ENCODE results near the gene NRXN2.

Gene NRXN2

DNA sequence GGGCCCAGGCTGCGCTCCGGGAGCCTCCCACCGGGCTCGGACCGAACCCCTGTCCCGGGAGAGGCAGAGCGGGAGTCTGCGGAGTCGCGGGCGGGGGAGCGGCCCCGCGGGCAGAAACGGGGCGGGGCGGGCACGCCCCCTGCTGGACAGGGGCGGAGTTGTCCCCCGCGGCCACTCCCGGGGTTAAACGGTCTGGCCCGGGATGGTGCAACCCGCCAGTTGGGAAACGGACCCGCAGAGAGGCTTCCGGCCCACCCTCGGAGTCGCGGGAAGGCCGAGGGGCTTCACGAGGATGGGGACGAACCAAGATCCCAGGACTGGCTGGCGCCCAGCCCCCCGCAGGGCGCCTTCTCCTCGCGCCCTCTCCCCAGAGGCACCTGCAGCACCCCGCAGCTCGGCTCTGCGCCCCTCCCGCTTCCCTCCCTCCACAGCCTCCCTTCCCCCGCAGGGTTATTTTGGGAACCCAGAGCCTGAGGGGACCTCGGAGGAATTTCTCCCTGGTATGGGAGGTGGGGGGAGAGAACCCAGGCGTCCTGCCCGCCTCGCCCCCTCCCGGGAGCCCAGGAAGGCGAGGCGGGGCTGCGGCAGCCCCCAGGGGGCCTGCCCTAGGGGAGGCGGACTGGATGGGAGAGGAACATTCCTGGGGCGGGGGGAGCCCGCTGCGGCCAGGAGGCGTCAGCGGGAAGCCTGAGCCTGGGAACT, 20.0 kb upstream of the NRXN2 start:
- no peak for DNase-seq

DNA sequence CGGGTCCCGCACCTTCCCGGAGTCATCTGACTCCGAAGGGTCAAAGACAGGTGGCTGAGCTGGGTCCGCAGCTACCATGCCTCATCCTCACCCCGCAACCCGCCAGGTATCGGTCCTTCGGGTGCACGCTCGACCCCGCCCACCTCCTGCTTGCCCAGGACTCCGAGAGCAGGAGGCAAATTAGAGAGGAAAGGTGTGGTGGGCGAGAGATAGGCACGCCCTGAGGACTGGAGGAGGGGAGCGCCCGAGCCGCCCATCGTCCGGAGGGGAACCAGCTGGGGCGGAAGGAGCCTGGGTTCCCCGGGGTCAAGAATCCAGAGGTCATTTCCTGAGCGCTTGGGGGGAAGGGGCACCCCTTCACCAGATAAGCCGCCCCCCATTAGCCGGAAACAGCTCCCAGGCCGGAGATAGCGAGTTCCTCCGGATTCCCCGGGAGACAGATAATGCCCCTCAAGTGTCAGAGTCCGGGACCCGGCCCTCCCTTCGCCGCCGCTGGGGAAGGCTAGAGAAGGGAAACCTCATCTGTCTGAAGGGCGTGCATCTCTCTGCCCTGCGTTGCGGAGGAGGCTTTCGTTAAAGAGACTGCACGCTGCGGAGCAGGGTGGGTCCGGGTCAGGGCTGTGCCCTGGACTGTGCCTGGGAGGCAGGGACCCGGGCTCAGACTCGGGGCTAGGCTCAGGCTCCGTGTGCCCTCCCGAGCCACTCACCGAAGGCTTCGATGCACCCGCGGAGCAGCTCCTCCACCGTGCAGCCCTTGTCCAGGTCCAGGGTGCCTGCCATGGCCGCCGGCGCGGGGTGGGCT, 19.3 kb upstream of the NRXN2 start:
- no peak for DNase-seq

DNA sequence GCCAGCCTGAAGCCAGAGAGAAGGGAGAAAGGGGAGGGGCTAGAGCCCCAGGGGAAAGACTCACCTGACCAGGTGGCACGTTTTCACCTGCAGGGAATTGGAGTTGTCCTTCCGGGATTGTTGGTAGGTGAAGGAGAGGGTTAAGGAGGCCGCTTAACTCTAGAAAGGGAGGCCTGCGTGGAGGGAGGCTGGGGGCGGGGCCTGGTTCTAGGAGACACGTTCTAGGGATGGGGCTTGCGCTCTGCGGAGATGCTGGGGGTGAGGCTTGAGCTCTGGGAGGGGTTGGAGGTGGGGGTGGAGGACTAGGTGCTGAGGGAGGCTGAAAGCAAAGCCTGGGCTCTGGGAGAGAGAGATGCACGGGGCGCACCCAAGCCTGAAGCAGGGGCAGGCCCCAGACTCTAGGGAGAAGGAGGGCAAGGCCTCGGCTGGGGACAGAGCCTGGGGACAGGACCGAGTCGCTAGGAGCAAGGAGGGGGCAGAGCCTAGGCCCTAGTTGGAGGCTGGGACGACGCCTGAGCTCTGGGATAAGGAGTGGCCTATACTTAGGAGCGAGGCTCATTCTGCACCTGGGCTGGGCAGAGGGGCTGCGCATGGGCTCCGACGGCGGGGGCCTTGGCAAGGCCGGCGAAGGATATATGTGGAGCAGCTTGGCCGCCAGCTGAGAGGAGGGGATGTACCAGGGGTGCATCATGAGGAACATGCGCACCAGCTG, 18.5 kb upstream of the NRXN2 start:
- DNase-seq: no peak

DNA sequence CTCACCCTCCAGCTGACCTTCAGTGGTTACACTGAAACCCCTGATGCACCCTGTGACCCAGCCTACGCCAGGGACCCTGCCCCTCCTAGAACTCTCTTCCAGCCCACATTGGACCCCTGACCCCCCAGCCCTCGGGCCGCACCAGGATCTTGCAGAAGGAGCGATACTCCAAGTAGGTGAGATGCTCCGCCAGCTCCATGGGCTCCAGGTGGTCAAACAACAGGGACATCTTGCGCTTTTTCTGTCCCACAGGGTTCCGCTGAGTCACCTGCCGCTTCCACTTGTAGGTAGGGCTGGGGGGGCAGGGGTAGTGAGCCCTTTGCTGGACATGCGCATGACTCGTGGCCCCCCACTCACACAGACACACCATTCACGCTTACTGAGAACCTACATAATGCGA, 16.9 kb upstream of the NRXN2 start:
- no peak for DNase-seq

DNA sequence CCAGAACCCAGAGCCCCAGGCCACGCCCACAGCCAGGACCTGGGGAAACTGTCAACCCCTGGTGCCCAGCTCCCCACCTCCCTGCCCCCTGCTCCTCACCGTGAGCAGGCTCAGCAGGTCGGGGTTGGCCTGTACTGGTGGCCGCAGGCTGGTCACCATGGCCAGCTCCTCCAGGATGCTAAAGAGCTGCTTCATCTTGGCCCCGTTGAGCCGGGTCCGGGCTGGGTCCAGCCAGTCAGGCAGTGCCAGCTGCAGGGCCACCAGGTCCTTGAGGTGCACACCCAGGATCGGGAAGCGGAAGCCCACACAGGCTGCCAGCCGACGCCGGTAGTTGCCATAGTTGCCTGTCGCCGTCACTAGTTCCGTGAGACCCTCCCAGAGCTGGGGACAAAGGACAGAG, 13.7 kb upstream of the NRXN2 start:
- DNase-seq: no peak

DNA sequence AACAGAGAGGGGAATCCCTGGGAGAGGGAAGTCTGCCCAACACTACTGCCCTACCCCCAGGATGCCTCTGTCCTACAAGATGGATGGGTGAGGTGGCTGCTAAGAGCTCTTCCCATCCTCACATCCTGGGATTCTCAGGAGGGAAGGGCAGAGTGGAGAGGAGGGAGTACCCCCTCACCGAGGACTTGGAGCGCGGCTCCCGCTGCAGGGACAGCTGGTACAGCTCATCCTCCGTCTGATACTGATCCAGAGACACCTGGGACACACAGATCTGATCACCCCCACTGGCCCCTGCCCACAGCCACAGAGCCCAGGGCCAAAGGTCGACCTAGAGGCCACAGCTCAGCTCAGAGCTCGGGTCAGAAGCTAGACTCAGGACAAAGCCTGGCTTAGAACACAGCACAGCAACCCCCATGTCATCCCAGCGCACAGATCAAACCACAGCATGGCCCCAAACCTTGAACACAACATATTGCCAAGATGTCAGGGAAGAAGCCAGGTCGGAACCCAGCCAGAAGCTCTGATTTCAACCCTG, 12.8 kb upstream of the NRXN2 start:
- DNase-seq: no peak

DNA sequence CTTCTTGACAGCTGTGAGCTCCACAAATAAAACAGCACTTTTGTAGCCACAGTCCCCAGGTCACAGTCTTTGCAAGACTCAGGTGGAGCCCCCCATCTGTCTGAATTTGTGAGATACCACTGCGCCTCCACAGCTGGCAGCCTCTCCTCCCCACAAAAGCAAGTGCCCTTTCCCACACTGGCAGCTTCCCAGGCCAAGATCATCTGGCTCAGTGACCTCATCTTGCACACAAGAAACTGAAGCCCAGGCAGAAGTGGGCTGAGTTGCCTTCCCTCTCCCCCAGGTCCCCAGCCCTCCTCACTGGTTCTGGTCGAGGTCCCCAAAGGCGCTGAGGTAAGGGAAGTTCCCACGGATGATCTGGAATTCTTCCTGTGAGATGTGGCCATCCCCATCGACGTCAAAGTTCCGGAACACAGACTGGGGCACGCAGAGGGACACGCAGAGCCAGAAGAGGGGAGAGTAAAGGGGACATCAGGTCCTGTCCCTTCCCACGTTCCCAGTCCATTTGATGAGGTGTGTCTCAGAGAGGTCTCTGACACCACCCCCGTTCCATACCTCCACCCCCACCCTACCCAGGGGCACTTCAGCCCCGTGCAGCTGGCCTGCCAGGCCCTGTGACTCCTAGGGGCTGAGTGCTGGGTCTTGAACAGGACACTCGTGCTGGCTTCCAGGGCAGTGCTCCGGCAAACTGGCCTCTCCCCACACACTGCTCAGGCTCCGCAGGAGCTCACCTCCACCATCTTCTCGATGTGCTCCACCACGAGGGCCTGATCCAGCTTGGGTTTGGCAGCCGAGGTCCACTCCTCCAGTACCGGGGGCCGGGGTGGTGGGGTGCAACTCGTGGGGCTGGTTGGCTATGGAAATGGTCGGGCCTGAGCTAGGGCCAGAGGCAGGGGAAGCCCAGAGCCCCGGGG, 12.1 kb upstream of the NRXN2 start:
- DNase-seq: no peak

DNA sequence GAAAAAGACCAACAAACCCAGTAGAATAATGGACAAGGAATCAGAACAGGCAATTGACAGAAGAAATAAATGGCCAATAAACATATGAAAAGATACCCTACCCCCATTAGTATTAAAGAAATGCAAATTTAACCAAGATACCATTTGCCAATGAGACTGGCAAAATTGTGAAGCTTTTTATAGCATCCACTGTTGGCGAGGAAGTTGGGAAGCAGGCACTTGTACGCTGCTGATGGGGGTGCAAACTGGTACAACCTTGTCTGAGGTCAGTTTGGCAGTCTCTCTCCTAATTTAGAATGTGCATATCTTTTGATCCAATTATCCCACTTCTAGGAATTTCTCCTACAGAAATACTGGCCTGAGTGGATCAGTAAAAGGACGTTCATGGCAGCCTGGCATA, 8.6 kb upstream of the NRXN2 start:
- no peak for DNase-seq

DNA sequence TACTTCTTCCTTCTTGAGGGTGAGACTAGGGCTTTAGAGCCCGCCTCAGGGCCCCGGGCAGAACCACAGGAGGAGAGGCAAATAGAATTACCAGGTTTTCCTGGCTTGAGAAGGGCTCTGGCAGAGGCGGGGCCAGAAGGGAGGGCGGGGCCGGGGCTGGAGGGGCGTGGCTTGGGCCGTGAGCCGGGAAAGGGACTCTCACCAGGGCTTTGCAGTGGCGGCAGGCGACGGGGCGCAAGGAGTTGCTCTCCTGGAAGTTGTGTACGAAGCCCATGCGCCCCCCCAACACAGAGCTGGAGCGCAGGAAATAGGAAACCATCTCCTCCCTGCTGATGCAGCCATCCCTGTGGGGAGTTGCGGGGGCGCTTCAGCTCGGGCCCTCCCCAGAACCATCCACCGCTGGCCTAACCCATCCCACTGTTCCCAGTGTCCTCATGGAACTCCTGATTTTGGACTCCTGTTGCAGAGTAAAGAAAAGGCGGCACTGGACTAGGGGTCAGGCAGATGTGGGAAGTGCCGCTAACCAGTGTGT, 6.9 kb upstream of the NRXN2 start:
- DNase-seq: no peak

DNA sequence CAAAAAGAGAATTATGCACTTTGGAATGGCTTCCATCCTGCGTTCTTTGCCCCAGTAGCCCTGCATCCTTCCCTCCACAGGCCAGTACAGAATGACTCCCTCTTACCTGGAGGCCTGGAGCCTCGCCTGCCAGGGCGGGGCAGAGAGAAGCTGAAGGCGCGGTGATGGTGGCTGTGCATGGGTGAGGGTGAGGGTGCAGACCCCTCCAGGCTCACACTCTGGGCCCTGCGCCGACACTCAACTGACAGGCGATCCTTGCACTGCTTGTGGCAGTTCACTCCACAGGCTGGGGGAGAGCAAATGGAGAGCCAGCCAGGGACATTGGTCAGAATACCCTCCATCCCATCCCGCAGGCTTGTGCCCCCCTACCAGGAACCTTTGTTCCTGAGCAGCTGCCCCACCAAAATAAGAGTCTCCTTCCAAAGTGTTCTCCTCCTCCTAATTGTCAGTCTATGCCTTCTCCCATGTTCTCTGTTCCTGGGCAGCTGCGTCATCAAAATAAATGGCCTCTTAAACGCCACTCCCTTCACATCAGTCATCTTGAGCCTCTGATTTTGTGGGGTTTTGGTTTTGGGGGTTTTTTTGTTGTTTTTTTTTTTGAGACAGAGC, 5.9 kb upstream of the NRXN2 start:
- no peak for DNase-seq

DNA sequence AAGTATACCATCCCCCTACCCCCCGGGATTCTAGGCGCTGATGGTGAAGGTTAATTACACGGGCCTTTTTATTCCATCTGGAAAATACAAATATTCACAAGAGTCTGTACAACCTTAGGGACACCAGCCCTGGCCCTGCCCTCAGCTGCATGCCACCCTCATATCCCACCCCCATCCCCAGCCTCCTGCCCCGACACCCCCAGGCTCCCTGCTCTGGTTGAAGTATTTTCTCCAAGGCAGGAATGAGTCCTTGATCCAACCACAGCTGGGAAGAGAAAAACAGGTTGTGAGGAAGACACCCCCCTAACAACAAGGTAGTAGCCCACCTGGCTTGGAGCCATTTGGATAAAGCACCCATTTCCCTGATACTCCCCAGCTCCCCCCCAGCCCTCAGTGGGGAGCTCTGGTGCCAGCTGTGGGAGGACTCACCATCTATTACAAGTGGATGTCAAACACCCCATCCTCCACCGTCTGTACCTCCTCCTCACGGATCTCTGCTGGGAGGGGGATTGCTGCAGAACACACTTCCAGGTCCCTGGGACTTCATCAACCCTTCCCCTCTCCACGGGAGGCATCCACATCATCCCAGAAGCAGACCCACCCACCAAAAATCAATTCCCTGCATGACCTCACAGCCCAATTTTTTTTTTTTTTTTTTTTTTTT, 4.0 kb upstream of the NRXN2 start:
- DNase-seq: no peak

DNA sequence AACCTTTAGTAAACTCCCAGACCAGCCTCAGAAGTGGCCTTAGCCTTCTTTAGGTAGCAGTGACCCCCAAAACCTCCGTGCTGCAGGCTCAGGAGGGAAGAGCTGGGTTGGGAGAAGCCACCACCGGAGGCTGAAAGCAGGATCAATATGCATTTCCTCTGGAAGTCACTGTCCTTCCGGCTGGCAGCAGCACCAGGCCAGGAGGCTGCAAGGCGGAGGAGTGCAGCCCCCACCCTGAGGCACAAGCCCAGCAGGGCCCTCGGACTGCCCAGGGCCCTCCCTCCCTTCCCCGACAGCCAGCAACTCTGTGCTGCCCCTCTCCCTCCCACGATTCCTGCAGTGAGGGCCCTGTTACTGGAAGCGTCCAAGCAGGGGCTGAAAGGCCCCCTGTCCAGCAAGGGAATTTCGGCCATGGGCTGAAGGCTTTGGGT, 3.2 kb upstream of the NRXN2 start:
- no peak for DNase-seq

DNA sequence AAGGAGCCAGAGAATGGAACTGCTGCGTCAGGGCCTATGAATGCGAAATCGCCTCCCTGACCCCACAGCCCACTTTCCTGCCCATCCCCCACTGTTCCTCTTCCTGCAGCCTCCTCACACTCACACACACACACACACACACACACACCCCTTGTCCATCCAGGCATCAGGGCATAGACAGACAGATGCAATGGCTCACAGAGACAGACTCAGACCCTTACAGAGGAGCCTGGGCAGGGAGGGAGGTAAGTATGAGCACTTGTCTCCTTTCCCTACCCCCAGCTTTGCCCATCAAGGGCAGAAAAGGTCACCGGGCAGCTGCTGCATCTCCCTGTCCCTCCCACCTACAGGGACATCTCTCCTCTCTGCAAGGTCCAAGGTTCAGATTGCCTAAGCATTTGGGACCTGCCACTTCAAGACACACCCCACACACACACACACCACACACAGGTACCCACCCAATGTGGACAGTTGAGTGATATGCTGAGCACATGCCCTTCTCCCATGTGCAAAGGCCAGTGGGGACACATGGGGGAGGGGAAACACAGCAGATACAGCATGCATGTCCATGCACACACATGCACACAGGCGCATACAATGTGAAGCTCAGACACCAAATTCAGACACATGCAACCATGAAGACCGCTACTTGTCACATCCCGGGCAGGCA, 2.0 kb upstream of the NRXN2 start:
- no peak for DNase-seq

DNA sequence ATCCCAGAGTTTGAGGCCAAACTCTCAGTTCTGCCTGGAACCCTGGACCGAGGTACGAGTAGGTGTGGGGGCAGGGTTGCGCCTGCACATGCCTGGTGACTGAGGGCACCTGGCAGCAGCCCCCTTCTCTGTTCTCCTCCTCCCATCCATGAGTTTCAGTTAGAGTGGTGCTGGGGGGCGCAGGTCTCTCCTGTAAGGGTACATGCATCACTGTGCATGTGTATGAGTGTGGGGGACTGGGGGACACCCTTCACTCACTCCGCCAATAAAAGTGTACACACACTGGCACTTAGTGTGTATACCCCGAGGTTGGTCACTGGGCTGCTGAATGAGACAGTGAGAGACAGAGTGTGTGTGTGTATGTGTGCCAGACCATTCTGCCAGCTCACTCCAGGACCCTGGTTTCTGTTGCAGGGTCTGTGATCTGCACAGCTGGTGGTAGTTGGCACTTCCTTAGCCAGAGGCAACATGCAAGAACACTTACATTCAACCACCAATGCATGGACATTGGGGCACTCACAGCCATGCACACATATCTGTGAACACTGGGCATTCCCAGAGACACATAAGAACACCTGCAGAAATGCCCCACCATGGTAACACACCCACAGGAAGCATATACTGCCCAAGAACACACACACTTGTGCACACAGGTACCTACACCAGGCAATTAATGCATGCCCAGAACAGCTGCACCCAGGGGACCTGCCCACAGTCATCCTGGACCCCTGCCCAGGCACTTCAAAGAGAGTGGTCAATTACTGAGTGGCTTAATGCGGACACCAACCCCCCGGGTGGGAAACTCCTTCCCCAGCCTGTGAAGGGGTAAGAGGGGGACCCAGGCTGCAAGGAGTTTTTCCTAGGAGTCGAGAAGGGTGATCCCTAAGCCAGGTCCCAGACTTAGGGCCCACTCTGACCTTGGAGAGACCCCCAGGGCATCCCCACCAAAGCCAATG, 1.2 kb upstream of the NRXN2 start:
- DNase-seq: no peak

DNA sequence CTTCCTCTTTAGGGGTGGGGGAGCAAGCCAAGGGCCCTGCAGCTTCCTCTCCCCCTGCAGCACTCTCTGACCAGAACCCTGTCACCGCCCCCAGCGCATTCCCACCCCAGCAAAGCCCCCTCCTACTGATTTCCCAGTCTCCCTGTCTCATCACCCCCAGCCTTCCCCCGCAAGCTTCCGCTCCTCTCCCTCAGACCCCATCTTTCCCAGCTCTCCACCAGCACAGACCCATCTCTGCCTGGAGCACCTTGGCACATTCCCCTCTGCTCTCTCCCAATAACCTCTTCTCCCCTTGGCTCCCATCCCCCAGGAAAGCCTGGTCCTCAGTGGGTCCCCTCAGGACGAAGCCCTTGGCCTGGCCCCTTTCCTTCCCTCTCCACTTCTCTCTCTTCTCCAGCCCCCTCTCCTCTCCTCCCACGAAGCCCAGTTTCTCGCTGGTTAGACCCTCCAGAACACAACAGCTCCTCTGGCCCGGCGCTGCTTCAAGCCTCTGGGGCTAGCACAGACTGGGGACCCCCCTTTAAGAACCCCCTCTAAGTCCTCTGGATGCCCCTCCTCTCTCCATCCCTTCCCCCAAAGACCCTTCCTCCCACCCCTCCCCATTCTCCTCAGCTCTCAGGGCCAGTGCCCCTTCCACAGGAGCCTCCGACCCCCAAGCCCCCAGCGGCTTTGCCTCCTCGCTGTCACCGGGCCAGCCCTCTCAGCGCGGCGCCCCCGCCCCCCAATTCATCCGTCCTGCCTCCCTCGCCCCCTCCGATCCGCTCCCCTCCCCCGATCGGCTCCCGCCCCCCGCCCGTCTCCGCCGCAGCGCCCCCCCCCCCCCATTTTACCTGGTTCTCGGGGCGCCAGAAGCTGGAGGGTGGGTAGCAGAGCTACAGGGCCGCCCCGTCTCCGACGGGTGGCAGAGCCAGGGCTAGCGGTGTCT, 594 bp downstream of the NRXN2 start:
- DNase-seq: no peak

DNA sequence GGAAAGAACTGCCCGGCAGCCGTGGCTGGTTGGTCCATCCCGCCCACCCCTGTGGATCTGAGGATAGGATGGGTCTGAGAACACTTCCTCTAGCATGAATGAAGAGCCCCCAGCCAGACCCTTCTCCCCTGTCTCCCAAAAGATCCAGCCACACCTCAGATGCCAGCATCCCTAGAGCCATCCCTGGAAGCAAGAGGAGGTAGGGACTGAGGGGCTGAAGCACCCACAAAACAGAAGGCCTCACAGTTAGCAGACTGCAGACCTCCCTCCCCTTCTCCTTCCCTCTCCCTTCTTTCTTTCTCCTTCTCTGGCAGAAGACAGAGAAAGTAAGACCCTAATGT, 1.7 kb downstream of the NRXN2 start:
- DNase-seq: no peak

DNA sequence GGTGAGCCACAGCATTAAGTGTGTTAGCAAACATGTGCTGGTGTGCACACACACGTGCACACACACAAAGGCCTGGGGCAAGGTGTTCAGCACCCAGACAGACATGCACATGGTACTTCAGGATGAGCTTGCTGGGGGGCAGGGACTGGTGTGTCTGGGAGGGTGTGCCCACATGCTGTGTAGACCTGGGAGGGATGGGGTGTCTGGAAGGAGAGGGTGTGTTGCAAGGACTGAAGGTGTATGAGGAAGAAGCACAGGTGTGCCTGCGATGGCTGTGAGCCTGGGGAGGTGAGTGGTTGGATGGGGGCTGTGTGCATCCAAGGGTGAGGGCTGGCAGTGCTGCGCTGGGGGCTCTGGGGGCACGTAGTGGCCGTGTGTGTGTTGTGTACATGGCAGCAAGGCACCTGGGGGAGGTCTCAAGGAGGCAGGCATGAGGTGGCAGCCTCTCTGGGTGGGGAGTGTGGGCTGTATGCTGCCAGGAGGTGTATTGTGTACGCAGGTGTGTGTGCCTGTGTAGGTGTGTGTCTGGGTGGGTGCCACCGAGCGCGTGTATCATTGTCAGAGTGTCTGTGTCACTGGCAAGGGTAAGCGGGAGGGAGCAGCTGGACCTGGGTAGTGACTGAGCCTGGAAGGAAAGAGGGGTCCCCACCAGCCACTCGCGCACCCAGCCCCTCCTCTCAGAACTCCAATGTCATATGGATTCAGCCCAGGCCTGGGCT, 2.2 kb downstream of the NRXN2 start:
- DNase-seq: no peak

DNA sequence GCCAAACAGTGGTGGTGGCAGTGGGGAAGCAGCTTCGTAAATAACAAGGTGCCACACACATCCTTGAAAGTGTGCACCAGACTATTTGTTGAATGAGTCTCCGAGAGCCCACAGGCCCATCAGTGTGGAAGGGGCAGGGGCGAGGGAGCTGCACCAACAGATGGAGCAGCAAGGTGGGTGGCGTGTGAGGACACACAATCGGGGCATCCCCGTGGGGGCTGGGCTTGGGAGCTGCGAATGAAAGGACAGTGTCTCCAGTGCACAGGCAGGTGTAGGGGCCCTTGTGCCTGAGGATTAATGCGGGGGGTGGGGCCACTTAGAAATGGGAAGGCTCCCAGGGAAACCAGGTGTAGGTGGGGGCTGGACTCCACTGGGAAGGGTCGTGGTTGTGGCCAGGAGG, 2.8 kb downstream of the NRXN2 start:
- DNase-seq: no peak

Measured in NCI-H748 treated with DMSO at 0.1 percent for 48 hours (cell line).